CD14-positive monocyte (primary cell): ENCODE measurements around the gene NDUFB4. TPM values are rescaled to one million over a fixed set of nuclear protein-coding genes. Genes with fewer than 3 reads are reported as not detected.

Experiments
- DNase-seq, 3 donors: peaks; one replicate each; pipeline ENCODE4 v3.0.0-alpha.2; 2011 to 2022
- H2AFZ ChIP-seq: 2 replicates; pipeline ENCODE4 v1.6.0; 2012; ENCODE audit warnings: mild to moderate bottlenecking, low read depth, low read length, inconsistent platforms; ENCODE audit not compliant: insufficient read depth, poor library complexity, severe bottlenecking
- H3K27ac ChIP-seq, 2 donors: 1 replicate in 1 of 2; 2 replicates in 1 of 2; pipeline ENCODE4 v1.5.1; 2012 to 2013; ENCODE audit warnings: low read length in 2 of 2, control low read depth in 1 of 2, inconsistent platforms in 1 of 2, low read depth in 1 of 2, mild to moderate bottlenecking in 1 of 2
- H3K27me3 ChIP-seq, 2 donors: one replicate each; pipeline versions ENCODE4 v1.6.0 to v1.6.1; 2011 to 2013; ENCODE audit warnings: low read length in 2 of 2; ENCODE audit not compliant: control insufficient read depth in 2 of 2, insufficient read depth in 2 of 2
- H3K36me3 ChIP-seq, 2 donors: replicated peaks in 1 of 2; 1 replicate in 1 of 2; 2 replicates in 1 of 2; pipeline versions ENCODE4 v1.5.1 to v1.6.1; 2012 to 2013; ENCODE audit warnings: low read length in 2 of 2, control low read depth in 1 of 2, inconsistent platforms in 1 of 2, mild to moderate bottlenecking in 1 of 2; ENCODE audit not compliant: insufficient read depth in 2 of 2, control insufficient read depth in 1 of 2
- H3K4me1 ChIP-seq, 2 donors: 1 replicate in 1 of 2; 2 replicates in 1 of 2; pipeline versions ENCODE4 v1.5.1 to v1.6.1; 2012 to 2013; ENCODE audit warnings: low read length in 2 of 2, control low read depth in 1 of 2, inconsistent platforms in 1 of 2, mild to moderate bottlenecking in 1 of 2, moderate library complexity in 1 of 2; ENCODE audit not compliant: insufficient read depth in 2 of 2, control insufficient read depth in 1 of 2
- H3K4me2 ChIP-seq: replicated peaks from 2 replicates; pipeline ENCODE3; 2012; ENCODE audit warnings: low read length, moderate library complexity, mild to moderate bottlenecking; ENCODE audit not compliant: poor library complexity, severe bottlenecking; ENCODE audit errors: extremely low read depth
- H3K4me3 ChIP-seq, 3 experiments: fragments of 200-600 bp in 1 of 3; sonication (generic) in 1 of 3; replicated peaks in 1 of 3; 1 replicate in 2 of 3; 2 replicates in 1 of 3; pipeline ENCODE4 v1.5.1; 2011 to 2013; ENCODE audit warnings: low read length in 3 of 3, mild to moderate bottlenecking in 3 of 3, control low read depth in 2 of 3, low read depth in 2 of 3, inconsistent platforms in 1 of 3, moderate library complexity in 1 of 3
- H3K79me2 ChIP-seq: 2 replicates; pipeline ENCODE4 v1.6.0; 2012; ENCODE audit warnings: mild to moderate bottlenecking, control low read depth, inconsistent platforms, low read length, moderate library complexity; ENCODE audit not compliant: insufficient read depth
- H3K9ac ChIP-seq: 2 replicates; pipeline ENCODE4 v1.6.0; 2017; ENCODE audit warnings: low read length, mild to moderate bottlenecking; ENCODE audit not compliant: insufficient read depth, poor library complexity, severe bottlenecking
- H3K9me3 ChIP-seq, 2 donors: replicated peaks in 1 of 2; 1 replicate in 1 of 2; 2 replicates in 1 of 2; pipeline versions ENCODE4 v1.5.1 to v1.6.1; 2012 to 2013; ENCODE audit warnings: low read length in 2 of 2, control low read depth in 1 of 2; ENCODE audit not compliant: control insufficient read depth in 1 of 2, insufficient read depth in 1 of 2
- H4K20me1 ChIP-seq: 2 replicates; pipeline ENCODE4 v1.6.0; 2012; ENCODE audit warnings: mild to moderate bottlenecking, low read length, control low read depth, moderate library complexity; ENCODE audit not compliant: insufficient read depth
- H3K27ac Mint-ChIP-seq, 7 donors: one replicate each; pipeline ENCODE4 v1.8.0; 2020; ENCODE audit warnings: mild to moderate bottlenecking in 7 of 7, mixed read lengths in 7 of 7, moderate library complexity in 6 of 7, inconsistent platforms in 2 of 7
- H3K27me3 Mint-ChIP-seq, 3 donors: one replicate each; pipeline ENCODE4 v1.8.0; 2021 to 2022; ENCODE audit warnings: low read depth in 3 of 3, mild to moderate bottlenecking in 3 of 3, mixed read lengths in 3 of 3, moderate library complexity in 3 of 3, inconsistent platforms in 1 of 3
- H3K36me3 Mint-ChIP-seq, 2 donors: one replicate each; pipeline ENCODE4 v1.8.0; 2020; ENCODE audit warnings: mixed read lengths in 2 of 2, inconsistent platforms in 1 of 2, mild to moderate bottlenecking in 1 of 2
- H3K4me1 Mint-ChIP-seq: one replicate; pipeline ENCODE4 v1.8.0; 2020; ENCODE audit warnings: mild to moderate bottlenecking, mixed read lengths
- H3K4me3 Mint-ChIP-seq, 2 donors: one replicate each; pipeline ENCODE4 v1.8.0; 2020; ENCODE audit warnings: mild to moderate bottlenecking in 2 of 2, mixed read lengths in 2 of 2, moderate library complexity in 1 of 2
- H3K9me3 Mint-ChIP-seq, 7 donors: one replicate each; pipeline ENCODE4 v1.8.0; 2020 to 2022; ENCODE audit warnings: mixed read lengths in 7 of 7, mild to moderate bottlenecking in 6 of 7, moderate library complexity in 6 of 7, inconsistent platforms in 2 of 7
- CTCF ChIP-seq: fragments of 200-600 bp; IDR thresholded peaks from one replicate; pipeline ENCODE4 v1.8.0; 2022; ENCODE audit warnings: antibody characterized with exemption, mild to moderate bottlenecking
- WGBS: methylation state at CpG from one replicate; pipeline ENCODE4 v1.1.5; 2013; ENCODE audit warnings: missing lambda C conversion rate; ENCODE audit not compliant: insufficient coverage; 5-methylcytosine and 5-hydroxymethylcytosine counted together
- intact Hi-C, 2 donors: fragments of 100-400 bp; cut with micrococcal nuclease; formaldehyde crosslinking; loops; one replicate each; pipeline versions ENCODE4 v1.15.0 to v1.15.1; 2023
- polyA minus RNA-seq: library from RNA; depleted of rRNA, polyadenylated mRNA; stranded (reverse); fragments of >200 nt; gene quantifications from 2 replicates; pipeline ENCODE4 v1.2.3, GENCODE V29; 2012
- polyA plus RNA-seq, 3 donors: library from polyadenylated mRNA; depleted of rRNA in 1 of 3; unstranded in 2 of 3; stranded (reverse) in 1 of 3; fragments of 300-500 nt in 2 of 3; fragments of >200 nt in 1 of 3; fragmentation: Illumina TruSeq in 2 of 3; gene quantifications; 1 replicate in 2 of 3; 2 replicates in 1 of 3; pipeline ENCODE4 v1.2.3, GENCODE V29; 2012 to 2021
- total RNA-seq, 12 experiments: library from RNA in 1 of 12; stranded (reverse) in 1 of 12; fragments of 120-200 nt in 1 of 12; gene quantifications; one replicate each; pipeline ENCODE4 v1.2.4 and lab custom pipeline; 2013 to 2026; ENCODE audit warnings: mixed read lengths in 6 of 12, inconsistent platforms in 1 of 12

Gene NDUFB4
- 113 TPM for total RNA-seq (2013)
- polyA plus RNA-seq (100 to 1,000 TPM in 2 of 3 donors, 10 to 100 TPM in 1; 93.7 to 215 (median 173) TPM), polyA minus RNA-seq (24.1 and 63.7 TPM in 2 replicates), total RNA-seq (lab: John Stamatoyannopoulos, UW) (22.0 to 49.3 (median 33.8) reads per million in 11 experiments)

- H2AFZ ChIP-seq = peak within 1 kb of the TSS; percentile 87
- peaks cover 8 to 11% of the 10 kb centered on the region in 2 donors for H3K36me3 Mint-ChIP-seq
- peak within 1 kb of the TSS; percentile 78 for H3K4me2 ChIP-seq
- peak within 1 kb of the TSS; percentile 73 to 96 for H3K27ac ChIP-seq
- no peaks in the 10 kb centered on the region for H3K9me3 Mint-ChIP-seq
- H4K20me1 ChIP-seq = peaks cover 4% of the 10 kb centered on the region
- peak within 1 kb of the TSS; percentile 85 to 97 for H3K4me3 Mint-ChIP-seq
- peaks cover 11 to 19% of the 10 kb centered on the region in 2 donors for H3K4me1 ChIP-seq
- peak; percentile 97 to 100 (median 99) for DNase-seq
- no peak for TF ChIP-seq CTCF
- no peaks in the 10 kb centered on the region for H3K9me3 ChIP-seq
- peaks cover 1 to 3% (median 2%) of the 10 kb centered on the region in 3 donors for H3K27me3 Mint-ChIP-seq
- H3K4me1 Mint-ChIP-seq = peaks cover 26% of the 10 kb centered on the region
- under 1% methylated on average over 50 of the region's 53 CpGs for WGBS
- peak within 1 kb of the TSS; percentile 68 to 92 (median 86) for H3K4me3 ChIP-seq
- intact Hi-C loops = loop anchor here (5.0 to 10.0 kb wide), 3 partner anchors 146 to 501 kb away; partner anchors contain the start of genes GTF2E1 (in 2 of the 2), RABL3 (in 2 of the 2) and GSK3B (in 1 of the 2)
- peaks cover 31 to 38% of the 10 kb centered on the region in 2 donors for H3K36me3 ChIP-seq
- no peaks in the 10 kb centered on the region for H3K27me3 ChIP-seq
- H3K9ac ChIP-seq = peak within 1 kb of the TSS; percentile 91
- H3K27ac Mint-ChIP-seq = peak within 1 kb of the TSS; percentile 91 to 96 (median 94)
- H3K79me2 ChIP-seq = peaks cover 33% of the 10 kb centered on the region
Observed at GRCh38 chr3:120596116-120596852, at the start of gene NDUFB4. Gene NDUFB4, plus strand, starts transcription at chr3:120596336. Its CDS starts 24 bp downstream, at chr3:120596360.

GRCh38 chr3:120550546-120550945, 45.6 kb upstream of the NDUFB4 start:
- H3K4me1 ChIP-seq = no peaks in the 10 kb centered on the region
- no peak for DNase-seq
- Mint-ChIP-seq H3K27me3 (peaks cover 2 to 12% (median 5%) of the 10 kb centered on the region in 3 donors), H3K4me1 (no peaks in the 10 kb centered on the region), H3K4me3 (no peak overlapping the region), H3K9me3 (peaks cover 0 to 2% (median 0%) of the 10 kb centered on the region in 7 donors), H3K36me3 (no peaks in the 10 kb centered on the region), H3K27ac (no peak overlapping the region)
- H2AFZ ChIP-seq = no peak overlapping the region
- H3K4me2 ChIP-seq = no peak overlapping the region
- WGBS = no CpG with 5 or more reads among the region's 1 CpG
- H3K27ac ChIP-seq = no peak overlapping the region
- no peaks in the 10 kb centered on the region for H3K79me2 ChIP-seq
- H3K9me3 ChIP-seq = no peaks in the 10 kb centered on the region
- intact Hi-C loops = loop anchor here in 1 of 2 donors (10.0 kb wide), 1 partner anchor 126 kb away; no protein-coding TSS in a partner anchor
- TF ChIP-seq CTCF = no peak
- no peaks in the 10 kb centered on the region for H4K20me1 ChIP-seq
- no peaks in the 10 kb centered on the region for H3K27me3 ChIP-seq
- H3K9ac ChIP-seq = no peak overlapping the region
- no peaks in the 10 kb centered on the region for H3K36me3 ChIP-seq
- H3K4me3 ChIP-seq = no peak overlapping the region
